ENCODE results near the gene ZNRD2.

ZNRD2 gene

GRCh38 chr11:65538915-65539743 lies 31.1 kb upstream of the ZNRD2 start:
- no peak for DNase-seq

DNA sequence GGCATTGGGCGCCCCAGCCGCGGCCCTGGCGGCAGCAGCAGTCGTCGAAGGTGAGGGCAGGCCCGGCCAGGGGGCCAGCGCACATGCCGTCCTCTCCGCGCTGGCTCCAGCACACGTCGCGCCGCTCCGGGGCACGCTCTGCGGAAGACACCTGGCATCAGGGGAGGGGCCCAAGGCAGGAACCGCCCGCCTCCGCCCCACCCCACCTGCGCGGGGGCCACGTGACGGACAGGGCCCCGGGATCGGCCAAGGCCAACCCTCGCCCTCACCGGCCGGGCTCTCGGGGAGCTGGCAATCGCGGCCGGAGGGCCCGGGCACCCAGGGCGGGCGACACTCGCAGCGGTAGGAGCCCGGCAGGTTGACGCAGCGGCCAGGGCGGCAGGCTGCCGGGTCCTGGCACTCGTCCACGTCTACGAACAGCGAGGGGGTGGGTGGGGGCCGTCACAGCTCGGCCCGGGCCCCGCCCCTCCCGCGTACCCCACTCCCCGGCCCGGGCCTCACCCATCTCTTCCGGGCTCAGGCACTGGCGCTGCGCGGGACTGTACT lies 30.5 kb upstream of the ZNRD2 start:
- peak; percentile 45 for DNase-seq

DNA sequence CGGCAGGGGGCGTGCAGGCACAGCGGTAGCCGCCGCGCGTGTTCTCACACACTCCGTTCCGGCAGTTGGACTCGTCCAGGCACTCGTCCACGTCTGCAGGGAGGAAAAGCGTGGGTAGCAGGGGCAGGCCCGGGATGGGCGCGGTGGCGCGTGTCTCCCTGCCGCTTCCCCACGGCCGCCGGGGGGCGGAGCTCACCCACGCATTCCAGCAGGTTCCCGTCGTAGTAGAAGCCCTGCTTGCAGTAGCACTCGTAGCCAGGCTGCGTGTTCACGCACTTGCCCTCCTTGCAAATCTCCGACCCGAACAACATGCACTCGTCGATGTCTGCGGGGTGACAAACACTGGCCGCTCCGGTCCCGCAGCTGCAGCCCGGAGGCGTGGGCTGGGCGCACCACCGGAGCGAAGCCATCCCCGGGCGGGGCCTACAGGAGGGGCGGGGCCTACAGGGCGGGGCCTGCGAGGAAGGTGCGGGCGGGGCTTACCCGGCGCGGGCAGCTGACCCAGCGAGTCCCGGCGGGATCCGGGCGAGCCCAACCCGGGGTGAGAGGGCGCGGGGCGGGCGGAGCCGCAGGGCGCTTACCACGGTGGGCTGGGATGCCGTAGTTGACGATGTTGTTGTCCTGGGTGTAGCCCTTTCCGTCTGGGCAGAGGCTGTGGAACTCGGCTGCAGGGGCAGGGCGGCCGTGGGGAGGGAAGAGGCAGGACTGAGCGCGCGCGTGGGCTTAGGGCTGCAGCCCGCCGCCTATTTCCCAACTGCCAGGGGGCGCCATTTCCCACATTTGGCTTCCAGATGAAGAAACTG lies 29.8 kb upstream of the ZNRD2 start:
- peak; percentile 84 for DNase-seq

- DNase-seq, result no peak
Measured at GRCh38 chr11:65541093-65541982, 28.9 kb upstream of the ZNRD2 start.

DNA sequence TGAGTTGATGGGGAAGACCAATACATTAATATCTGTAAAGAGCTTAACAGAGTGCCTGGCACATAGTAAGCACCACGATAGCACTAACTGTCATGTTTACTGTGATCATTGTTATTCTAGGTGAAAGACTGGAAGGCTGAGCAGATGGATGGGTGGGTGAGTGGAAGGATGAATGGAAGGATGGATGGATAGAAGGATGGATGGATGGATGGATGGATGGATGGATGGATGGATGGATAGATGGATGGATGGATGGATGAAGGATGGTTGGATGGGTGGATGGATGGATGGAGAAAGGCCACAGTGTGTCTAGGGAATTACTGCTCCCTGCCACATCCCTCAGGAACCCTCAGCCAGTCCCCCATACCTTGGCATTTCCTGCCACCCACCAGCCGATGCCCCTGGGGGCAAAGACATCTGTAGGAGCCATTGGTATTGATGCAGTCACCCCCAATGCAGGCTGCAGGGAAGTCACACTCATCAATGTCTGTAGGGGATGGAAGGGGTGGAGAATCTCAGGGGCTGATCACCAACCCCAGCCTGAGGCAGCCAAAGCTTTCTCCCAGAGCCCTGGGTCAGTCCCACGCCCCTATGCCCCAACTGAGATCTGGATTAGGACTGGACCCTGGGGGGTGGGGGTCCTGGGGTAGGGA lies 27.4 kb upstream of the ZNRD2 start:
- no peak for DNase-seq

- no peak for DNase-seq
Measured at GRCh38 chr11:65545853-65546216, 24.4 kb upstream of the ZNRD2 start.

DNA sequence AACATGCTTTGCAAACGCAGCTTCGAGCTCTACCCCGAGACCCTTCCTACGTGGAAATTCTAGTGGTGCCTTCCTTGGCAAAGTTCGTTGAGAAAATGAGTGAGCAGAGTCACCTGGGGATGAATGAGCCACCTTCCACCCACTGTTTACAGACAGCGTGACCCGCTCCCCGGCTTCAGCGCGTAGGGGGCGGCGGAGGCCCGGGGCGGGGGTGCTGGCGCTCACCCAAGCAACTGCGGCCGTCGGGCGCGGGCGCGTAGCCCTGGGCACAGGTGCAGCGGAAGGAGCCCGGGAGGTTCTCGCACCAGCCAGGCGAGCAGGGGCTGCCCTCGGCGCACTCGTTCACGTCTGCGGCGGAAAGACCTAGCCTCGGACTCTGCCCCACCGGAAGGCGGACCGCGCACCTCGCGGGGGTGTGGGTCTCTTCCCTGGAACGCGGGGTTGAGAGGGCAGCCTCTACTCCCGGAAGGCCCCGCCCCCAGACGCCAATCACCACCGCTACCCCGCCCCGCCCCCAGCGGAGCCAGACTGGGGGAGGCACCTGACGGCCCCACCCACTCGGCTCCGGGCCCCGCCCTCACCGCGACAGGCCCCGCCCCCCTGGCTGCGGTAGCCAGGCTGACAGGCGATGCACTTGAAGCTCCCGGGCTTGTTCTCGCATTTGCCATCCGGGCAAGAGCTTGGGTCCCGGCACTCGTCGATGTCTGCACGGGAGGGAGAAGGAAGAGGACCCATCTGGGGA lies 23.9 kb upstream of the ZNRD2 start:
- DNase-seq, result peak; percentile 95

DNA sequence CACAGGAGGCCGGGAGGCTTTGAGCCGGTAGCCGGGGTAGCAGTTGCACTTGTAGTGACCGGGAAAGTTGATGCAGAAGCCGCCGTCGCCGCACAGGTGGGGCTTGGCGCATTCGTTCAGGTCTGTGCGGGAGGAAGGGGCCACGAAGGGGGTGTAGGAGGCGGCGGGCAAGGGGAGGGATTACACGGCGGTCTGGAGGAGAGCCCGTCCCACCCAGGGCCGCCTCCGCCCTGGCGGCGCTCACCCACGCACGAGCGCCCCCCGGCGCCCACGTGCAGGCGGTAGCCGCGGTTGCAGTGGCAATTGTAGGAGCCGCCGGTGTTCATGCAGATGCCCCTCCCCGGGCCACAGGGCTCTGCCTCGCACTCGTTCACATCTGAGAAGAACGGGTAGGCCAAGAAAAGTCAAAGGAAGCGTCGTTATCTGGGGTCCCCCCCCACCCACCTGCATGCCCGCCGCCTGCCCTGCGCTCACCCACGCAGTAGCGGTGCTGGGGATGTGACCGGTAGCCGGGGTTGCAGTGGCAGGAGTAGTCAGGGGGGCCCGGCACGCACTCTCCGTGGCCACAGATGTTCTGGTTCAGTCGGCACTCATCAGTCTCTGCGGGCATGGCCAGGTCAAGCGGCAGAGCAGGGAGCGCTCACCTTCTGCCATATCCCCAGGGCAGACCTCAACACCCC lies 22.7 kb upstream of the ZNRD2 start:
- no peak for DNase-seq

DNA sequence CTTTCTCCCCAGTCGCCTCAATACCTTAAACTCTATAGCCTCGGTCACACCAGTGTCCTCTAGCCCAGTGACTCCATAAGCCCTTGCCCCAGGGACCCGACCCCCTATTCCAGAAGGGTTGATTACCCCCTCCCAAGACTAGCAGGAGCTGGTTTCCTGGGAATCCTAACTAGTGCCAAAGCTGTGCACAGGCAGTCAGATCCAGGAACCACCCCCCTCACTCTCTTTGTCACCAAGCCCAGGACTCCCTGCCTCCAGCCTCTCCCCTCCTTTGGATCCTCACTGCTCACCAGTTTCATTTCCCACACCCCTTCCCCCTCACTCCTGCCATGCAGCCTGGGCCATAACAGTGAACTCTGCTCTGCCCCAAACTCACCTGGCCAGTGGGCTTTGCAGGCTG lies 21.9 kb upstream of the ZNRD2 start:
- DNase-seq, result no peak

GRCh38 chr11:65549096-65549495 lies 21.2 kb upstream of the ZNRD2 start:
- no peak for DNase-seq

- peak; percentile 30 for DNase-seq
Measured at GRCh38 chr11:65551572-65552387, 18.5 kb upstream of the ZNRD2 start.

- no peak for DNase-seq
Measured at GRCh38 chr11:65552388-65552951, 17.8 kb upstream of the ZNRD2 start.

DNA sequence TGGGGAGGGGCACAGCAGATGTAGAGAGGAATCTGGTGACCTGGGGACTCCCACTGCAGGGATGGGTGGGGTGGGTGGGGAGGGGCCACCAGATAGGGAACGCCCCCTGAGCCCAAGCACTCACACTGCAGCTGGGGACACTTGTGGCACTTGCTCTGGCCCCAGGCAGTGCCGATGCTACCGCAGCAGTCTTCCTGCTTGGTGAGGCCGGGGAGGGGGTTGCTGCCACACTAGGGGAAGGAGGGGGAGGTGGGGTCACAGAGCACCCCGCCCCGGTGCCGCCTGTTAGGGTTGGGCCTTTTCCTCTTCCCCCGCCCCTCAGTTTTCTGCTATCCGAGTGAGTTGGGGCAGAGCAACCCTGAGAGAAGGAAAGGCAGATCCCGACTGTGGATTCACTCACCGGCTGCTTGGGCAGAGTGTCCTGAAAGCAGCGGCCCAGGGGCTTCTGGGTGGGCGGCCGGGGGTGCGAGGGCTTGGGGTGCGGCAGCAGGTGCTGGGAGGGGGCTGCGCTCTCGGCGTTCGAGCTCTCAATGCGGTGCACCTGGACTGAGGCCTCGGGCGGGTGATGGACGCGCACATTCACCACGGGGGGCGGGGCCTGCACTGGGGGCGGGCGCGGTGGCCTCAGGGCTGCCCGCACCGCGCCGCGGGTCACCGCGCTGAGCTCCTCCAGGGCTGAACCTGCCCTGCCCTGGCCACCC lies 16.8 kb upstream of the ZNRD2 start:
- peak; percentile 36 for DNase-seq

DNA sequence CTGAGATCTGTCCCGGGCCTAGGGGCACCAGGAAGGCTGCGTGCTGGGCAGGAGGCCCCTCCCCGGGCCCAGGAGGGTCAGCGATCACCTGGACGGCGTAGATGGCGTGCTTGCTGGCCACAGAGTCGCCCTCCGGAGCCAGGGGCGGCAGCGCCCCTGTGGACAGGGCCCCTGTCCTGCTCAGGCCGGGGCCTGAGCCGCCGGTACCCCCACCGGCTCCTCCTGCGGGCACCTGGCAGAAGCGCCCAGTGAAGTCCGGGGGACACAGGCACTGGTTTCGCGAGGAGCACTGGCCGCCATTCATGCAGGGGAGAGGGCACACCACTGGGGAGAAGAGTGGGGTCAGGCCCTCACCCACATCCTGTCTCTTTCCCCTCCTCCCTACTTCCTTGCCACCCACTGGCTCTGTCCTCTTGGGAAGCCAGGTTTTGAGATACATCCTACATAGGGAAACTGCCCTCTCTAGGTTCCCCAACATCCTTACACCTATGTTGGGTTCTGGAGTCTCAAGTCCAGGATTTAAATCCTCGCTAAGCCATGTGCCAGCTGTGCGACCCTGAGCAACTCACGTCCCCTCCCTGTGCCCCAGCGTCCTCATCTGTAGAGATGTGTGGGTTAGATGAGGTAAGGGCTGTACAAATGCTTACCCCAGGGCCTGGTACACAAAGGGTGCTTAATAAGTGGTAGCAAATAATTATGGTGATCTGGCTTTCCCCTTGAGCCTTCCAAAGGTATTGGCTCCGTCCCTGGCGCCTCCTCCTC lies 16.0 kb upstream of the ZNRD2 start:
- no peak for DNase-seq

GRCh38 chr11:65554842-65555430 lies 15.3 kb upstream of the ZNRD2 start:
- no peak for DNase-seq

- peak; percentile 19 for DNase-seq
Measured at GRCh38 chr11:65555693-65556231, 14.5 kb upstream of the ZNRD2 start.

- DNase-seq, result no peak
Measured at GRCh38 chr11:65556470-65557279, 13.6 kb upstream of the ZNRD2 start.
